HepG2 (cell line): ENCODE results near the gene SAPCD1. TPM values are rescaled to one million over a fixed set of nuclear protein-coding genes. Genes with fewer than 3 reads are reported as not detected.

Source experiments
- ARID4A ChIP-seq: sonication (generic); formaldehyde crosslinking; IDR thresholded peaks from 2 replicates; pipeline ENCODE4 v1.5.0; 2020; ENCODE audit warnings: mild to moderate bottlenecking, missing genetic modification reagents, borderline replicate concordance
- ATF3 ChIP-seq: sonication (generic); formaldehyde crosslinking; IDR thresholded peaks from 2 replicates; pipeline ENCODE4 v1.4.0; 2020; ENCODE audit warnings: missing genetic modification reagents
- EP300 ChIP-seq, 3 experiments: sonication (generic) in 1 of 3; formaldehyde crosslinking in 1 of 3; IDR thresholded peaks; 2 replicates each; pipeline versions ENCODE4 v1.5.1 to v1.6.1; 2011 to 2020; ENCODE audit warnings: low read depth in 2 of 3, low read length in 2 of 3, borderline replicate concordance in 1 of 3, improper control_type of control experiment in 1 of 3, mild to moderate bottlenecking in 1 of 3, missing genetic modification reagents in 1 of 3, moderate library complexity in 1 of 3
- FLYWCH1 ChIP-seq: sonication (generic); formaldehyde crosslinking; IDR thresholded peaks from 2 replicates; pipeline ENCODE4 v1.8.1; 2023; ENCODE audit warnings: mild to moderate bottlenecking, missing genetic modification reagents
- FOXK1 ChIP-seq: sonication (generic); formaldehyde crosslinking; IDR thresholded peaks from 2 replicates; pipeline ENCODE4 v1.4.0; 2020; ENCODE audit warnings: low read depth, missing genetic modification reagents, borderline replicate concordance
- FOXM1 ChIP-seq: sonication (generic); formaldehyde crosslinking; IDR thresholded peaks from 2 replicates; pipeline ENCODE4 v1.5.0; 2020; ENCODE audit warnings: missing genetic modification reagents
- HDAC1 ChIP-seq: sonication (generic); formaldehyde crosslinking; IDR thresholded peaks from 2 replicates; pipeline ENCODE4 v1.5.1; 2020; ENCODE audit warnings: mild to moderate bottlenecking, missing genetic modification reagents
- KDM2A ChIP-seq: sonication (generic); formaldehyde crosslinking; IDR thresholded peaks from 2 replicates; pipeline ENCODE4 v1.4.0; 2020; ENCODE audit warnings: low read depth, missing genetic modification reagents, borderline replicate concordance
- ZGPAT ChIP-seq: IDR thresholded peaks from 2 replicates; pipeline ENCODE4 v1.6.1; 2016; ENCODE audit warnings: mild to moderate bottlenecking
- ZNF337 ChIP-seq: sonication (generic); formaldehyde crosslinking; IDR thresholded peaks from 2 replicates; pipeline ENCODE4 v1.5.1; 2020; ENCODE audit warnings: missing genetic modification reagents, low read depth, mild to moderate bottlenecking, borderline replicate concordance
- ZNF543 ChIP-seq: sonication (generic); formaldehyde crosslinking; IDR thresholded peaks from 2 replicates; pipeline ENCODE4 v1.4.0; 2020; ENCODE audit warnings: mild to moderate bottlenecking, missing genetic modification reagents
- ZNF646 ChIP-seq: sonication (generic); formaldehyde crosslinking; IDR thresholded peaks from 2 replicates; pipeline ENCODE4 v1.9.0; 2021; ENCODE audit warnings: mild to moderate bottlenecking, missing genetic modification reagents
- ZNF879 ChIP-seq: sonication (generic); formaldehyde crosslinking; IDR thresholded peaks from 2 replicates; pipeline ENCODE4 v1.8.1; 2023; ENCODE audit warnings: missing genetic modification reagents
- polyA plus RNA-seq, 8 experiments: library from polyadenylated mRNA; depleted of rRNA in 3 of 8; stranded (reverse) in 7 of 8; unstranded in 1 of 8; fragments of >200 nt; fragmentation: Illumina TruSeq in 4 of 8; extraction: Trizol in 4 of 8; gene quantifications; 2 replicates each; pipeline versions ENCODE4 v1.2.1 to v1.2.3, GENCODE V29; 2011 to 2016; ENCODE audit warnings: low read depth in 4 of 8, missing spikeins in 1 of 8, mixed read lengths in 1 of 8; ENCODE audit not compliant: insufficient read depth in 1 of 8
- total RNA-seq, 5 experiments: library from RNA; depleted of rRNA; stranded (reverse); fragments of >200 nt; fragmentation: Illumina TruSeq; extraction: Trizol; gene quantifications; 2 replicates each; pipeline ENCODE4 v1.2.3, GENCODE V29; 2016; ENCODE audit warnings: low read depth in 1 of 5

Gene SAPCD1
- total and polyA plus RNA-seq, 2 of the 13 experiments (the other 11 are each of a cell fraction or from before 2014, with no cell fraction given), result 2.5 to 3.9 TPM

GRCh38 chr6:31734821-31735406, 27.5 kb upstream of the SAPCD1 start (continued):
- TF ChIP-seq FLYWCH1 (CRISPR knock-in tag) (no peak), ATF3 (CRISPR knock-in tag) (no peak; the same call in 1 of the 2 replicates), ZGPAT (0 out of 2 replicates have a peak, but pooled peaks have one; percentile 40), ZNF337 (no peak), ARID4A (peak; percentile 49; the same call in 1 of the 2 replicates), FOXM1 (CRISPR knock-in tag) (no peak), ZNF879 (0 out of 2 replicates have a peak, but pooled peaks have one; percentile 44), HDAC1 (CRISPR knock-in tag) (peak; percentile 52; the same call in 1 of the 2 replicates), KDM2A (CRISPR knock-in tag) (peak; percentile 24; the same call in 1 of the 2 replicates), ZNF646 (CRISPR knock-in tag) (peak; percentile 56; the same call in 1 of the 2 replicates), ZNF543 (CRISPR knock-in tag) (0 out of 2 replicates have a peak, but pooled peaks have one; percentile 12), FOXK1 (CRISPR knock-in tag) (peak; percentile 1; the same call in 1 of the 2 replicates), EP300 (IDR thresholded peaks at IDR 0.05; ENCODE audit: low read depth in 2 of 2, low read length in 2 of 2) (peak in 1 of 2 experiments; percentile 53; a peak in 1 of 4 replicates), EP300 (CRISPR knock-in tag; IDR thresholded peaks at IDR 0.05; ENCODE audit: borderline replicate concordance) (no peak; the same call in 1 of the 2 replicates)
